ENCODE measurements around the gene TRMT11. TPM values are rescaled to one million over a fixed set of nuclear protein-coding genes. Genes with fewer than 3 reads are reported as not detected.
A peak's percentile ranks its signal among the peaks of the same experiment; 100 is the strongest.

The TRMT11 gene
- total and polyA plus RNA-seq, 2 of the 13 experiments (the other 11 are each of a cell fraction or from before 2014, with no cell fraction given), result 42.2 to 81.9 TPM

- no peak for TF ChIP-seq RERE (CRISPR knock-in tag; IDR thresholded peaks at IDR 0.05; ENCODE audit: low read depth)
- no peak for TF ChIP-seq ZNF547 (CRISPR knock-in tag; IDR thresholded peaks at IDR 0.05)
- TF ChIP-seq ZNF414 (CRISPR knock-in tag; IDR thresholded peaks at IDR 0.05), result peak; percentile 88; the same call in 1 of the 2 replicates
- no peak for TF ChIP-seq ZFYVE20 (CRISPR knock-in tag; IDR thresholded peaks at IDR 0.05; ENCODE audit: borderline replicate concordance, low read depth)
- no peak; the same call in 1 of the 2 replicates for TF ChIP-seq GPN1 (CRISPR knock-in tag; IDR thresholded peaks at IDR 0.05; ENCODE audit: borderline replicate concordance)
- TF ChIP-seq ZNF275 (CRISPR knock-in tag; IDR thresholded peaks at IDR 0.05; ENCODE audit: borderline replicate concordance), result no peak
- no peak for TF ChIP-seq ZNF609 (CRISPR knock-in tag; IDR thresholded peaks at IDR 0.05; ENCODE audit: borderline replicate concordance)
- TF ChIP-seq THRA (CRISPR knock-in tag; IDR thresholded peaks at IDR 0.05; ENCODE audit: borderline replicate concordance), result no peak
- TF ChIP-seq ZNF790 (CRISPR knock-in tag; IDR thresholded peaks at IDR 0.05; ENCODE audit: borderline replicate concordance), result no peak
- TF ChIP-seq PAF1 (CRISPR knock-in tag; IDR thresholded peaks at IDR 0.05), result no peak
- no peak for TF ChIP-seq NONO (IDR thresholded peaks at IDR 0.05)
- TF ChIP-seq NONO (CRISPR knock-in tag; conservative IDR thresholded peaks at IDR 0.05), result peak; percentile 92
- no peak for TF ChIP-seq ZNF235 (CRISPR knock-in tag; IDR thresholded peaks at IDR 0.05; ENCODE audit: borderline replicate concordance)
- TF ChIP-seq ZNF207 (IDR thresholded peaks at IDR 0.05; ENCODE audit: borderline replicate concordance), result no peak
Measured at GRCh38 chr6:125953502-125953875, 32.9 kb upstream of the TRMT11 start (continued).

All from HepG2 (cell line).